COLO668 (cell line): ENCODE data around the gene GLS.
A peak's percentile ranks its signal among the peaks of the same experiment; 100 is the strongest.
"Not testable (repeated sequence)": the region's sequence is repeated elsewhere in the genome, so short reads cannot be mapped to it uniquely, and the experiment has no call there.

Source experiments
- DNase-seq: peaks from one replicate; lab custom pipeline; 2025; ENCODE audit not compliant: unreplicated experiment; lab: John Stamatoyannopoulos, UW

Gene GLS

DNA sequence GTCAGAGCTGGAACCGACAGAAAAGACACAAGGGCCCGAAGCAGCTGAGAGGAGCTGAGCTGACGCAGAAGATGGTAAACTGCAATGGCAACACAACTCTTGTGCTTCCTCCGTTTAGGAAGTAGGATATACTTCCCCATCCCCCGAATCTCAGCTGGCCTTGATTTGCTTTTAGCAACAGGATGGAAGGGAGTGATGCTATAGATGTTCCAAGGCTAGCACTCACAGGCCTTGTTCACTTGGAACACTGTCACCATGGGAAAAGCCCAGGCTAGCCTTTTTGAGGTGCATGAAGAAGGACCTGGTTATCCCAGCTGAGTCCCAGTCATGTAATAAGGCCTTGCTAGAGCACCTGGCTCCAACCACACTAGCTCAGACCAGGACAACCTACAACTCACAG lies 107.3 kb downstream of the GLS start:
- DNase-seq: no peak

DNA sequence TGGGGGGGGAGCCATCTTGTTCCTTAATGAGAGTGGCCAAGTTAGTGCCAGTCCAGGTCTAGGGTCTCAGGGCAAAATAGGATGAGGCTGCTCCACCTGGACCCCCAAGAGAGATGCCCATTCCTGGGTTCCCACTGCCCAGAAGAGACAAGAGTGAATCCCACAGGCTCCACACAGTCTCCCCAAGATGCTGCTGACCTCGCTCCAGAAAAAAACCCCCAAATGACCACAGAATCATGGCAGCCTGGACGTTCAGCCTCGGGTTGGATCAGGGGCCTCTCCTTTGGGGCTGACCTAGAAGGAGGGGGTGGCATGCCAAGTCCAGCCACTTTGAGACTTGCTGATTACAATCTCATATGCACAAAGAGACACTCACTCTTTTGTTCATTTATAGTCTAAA lies 108.3 kb downstream of the GLS start:
- no peak for DNase-seq

DNA sequence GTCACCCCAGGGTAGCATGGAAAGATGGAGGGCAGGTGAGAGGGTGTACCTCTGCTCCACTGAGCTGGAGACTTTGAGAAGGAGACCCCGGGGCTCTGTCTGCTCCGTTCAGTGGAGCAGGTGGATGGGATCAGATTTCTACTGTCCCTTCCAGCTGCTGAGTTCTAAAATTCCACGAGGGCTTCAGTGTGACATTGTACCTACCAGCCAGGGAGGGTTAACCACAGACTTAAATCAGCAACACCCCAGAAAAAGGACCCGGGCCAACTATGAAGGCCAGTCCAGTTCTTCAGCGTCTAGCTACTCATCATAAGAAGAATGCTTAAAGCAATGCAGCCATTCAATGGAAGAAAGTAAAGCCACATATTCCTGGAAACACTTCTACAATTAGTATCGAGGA lies 109.5 kb downstream of the GLS start:
- DNase-seq: no peak

DNA sequence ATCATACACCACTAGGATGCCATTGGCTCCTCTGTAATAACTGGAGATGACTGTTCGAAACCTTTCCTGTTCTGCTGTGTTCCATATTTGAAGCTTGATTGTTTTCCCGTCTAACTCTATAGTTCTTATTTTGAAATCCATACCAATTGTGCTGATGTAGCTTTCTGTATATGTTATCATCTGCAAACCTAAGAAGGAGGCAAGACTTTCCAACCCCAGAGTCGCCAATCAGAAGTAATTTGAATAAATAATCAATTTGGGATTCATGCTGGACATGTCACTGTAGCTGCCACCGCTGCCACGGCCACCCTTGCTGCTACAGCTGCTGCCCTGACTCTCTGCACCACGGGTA lies 112.6 kb downstream of the GLS start:
- DNase-seq: no peak

DNA sequence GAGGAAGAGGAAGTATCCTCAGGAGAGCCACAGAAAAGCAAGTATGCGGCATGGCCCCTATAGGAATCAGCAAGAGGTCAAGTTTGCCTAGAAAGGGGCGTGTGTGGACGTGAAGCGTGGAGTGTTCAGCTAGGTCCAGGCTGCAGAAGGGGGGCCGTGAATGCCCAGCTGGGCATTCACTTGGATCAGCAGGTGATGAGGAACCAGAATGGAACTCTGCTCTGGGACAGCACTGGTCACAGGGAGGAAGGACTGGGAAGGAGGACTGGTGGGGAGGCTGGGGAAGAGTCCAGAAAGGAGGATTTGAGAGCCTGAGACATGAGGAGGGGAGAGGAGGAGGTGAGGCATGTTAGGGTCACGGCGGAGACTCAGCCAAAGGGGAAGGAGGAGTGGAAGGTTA lies 113.5 kb downstream of the GLS start:
- no peak for DNase-seq

DNA sequence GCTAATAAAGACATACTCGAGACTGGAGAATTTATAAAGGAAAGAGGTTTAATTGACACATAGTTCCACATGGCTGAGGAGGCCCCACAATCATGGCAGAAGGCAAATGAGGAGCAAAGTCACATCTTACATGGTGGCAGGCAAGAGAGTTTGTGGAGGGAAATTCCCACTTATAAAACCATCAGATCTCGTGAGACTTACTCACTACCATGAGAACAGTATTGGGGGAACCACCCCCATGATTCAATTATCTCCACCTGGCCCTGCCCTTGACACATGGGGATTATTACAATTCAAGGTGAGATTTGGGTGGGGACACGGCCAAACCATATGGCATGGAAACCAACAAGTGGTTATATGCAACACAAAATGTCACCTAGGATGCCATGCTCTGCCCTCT lies 114.7 kb downstream of the GLS start:
- not testable (repeated sequence) for DNase-seq

DNA sequence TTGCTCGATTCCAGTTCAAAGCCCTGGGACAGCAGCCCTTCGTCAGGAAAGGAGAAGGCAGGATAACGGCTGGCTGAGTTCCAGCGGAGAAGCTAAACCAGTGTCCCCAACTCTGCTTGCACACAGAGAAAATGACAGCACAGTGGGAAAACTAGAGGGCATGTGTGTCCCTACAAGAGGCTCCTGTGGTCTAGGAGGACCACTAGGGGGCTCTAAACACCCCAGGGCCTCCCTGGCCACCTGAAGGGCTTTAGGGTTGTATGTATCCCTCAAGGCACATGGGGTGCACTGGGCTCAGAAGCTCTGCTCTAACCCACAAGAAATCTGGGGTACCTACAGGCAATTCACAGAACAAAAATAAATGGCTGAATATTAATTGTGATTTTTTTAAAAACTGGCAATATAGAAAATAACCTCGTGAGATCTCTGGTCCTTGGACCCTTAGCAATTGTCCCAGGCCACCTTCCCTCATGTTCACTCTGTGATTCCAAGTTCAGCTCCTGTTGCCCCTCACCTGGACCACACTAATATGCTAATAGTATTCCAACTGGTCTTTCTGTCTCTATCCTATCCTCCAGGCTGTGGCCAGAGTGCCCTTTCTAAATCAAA lies 115.8 kb downstream of the GLS start:
- DNase-seq: peak; percentile 29

DNA sequence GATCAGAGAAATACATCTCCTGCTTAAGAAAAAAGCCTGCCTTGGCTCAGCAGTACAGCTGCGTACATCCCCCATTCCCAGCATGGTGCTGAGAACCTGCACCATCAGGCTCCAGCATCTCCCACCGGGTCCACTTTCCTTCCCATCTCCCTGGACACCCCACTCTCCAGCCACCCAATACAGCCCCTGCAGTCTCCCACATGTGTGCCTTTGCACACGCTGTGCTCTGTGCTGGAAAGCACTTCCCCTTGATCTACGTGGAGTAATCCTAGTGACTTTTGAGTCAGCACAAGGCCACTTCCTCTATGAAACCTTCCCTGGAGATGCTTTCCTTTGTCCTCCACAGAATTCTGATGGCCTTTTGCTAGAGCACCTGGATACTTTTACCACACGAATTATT lies 116.3 kb downstream of the GLS start:
- DNase-seq: no peak

DNA sequence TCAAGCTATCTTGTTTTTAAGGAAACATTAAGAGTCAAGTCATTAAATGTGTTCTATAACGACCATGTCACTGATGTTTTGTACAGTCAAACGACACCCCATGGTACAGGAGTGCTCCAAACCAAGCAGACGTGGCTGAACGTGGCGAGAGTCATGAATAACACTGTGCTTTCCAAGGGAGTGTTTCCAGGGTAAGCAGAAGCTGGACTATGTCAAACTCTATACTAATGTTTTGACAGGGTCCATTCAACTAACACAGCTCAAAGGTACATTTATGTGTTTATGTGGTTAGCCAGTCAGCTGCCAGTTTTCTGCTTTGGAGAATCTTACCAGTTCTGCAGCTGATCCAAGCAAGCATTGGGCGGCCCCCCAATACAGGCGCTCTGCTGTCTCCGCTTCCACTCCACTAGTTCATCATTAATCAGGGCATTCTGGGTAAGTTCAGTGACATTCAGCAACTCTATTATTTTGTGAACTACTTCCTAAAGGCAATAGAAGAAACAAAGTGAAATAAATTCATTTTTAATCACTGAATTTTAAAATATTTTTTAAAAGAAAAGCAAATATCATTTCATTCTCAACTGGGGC lies 117.0 kb downstream of the GLS start:
- DNase-seq: no peak

DNA sequence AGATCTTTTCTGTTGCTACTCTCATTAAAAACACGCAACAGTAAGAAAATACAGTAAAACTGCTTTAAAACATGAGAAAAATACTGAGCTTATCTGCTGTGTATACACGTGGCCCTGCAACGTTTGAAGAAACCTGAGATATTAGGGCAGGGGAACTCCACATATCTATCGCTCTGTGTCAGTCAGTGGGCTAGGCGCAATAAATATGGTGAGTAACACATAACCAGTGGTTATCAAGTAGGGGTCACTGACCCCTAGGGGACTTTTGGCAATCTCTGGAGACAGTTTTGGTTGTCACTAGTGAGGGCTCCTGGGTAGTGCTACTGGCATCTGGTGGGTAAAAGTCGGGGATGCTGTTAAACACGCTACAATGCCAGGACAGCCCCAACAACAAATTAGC lies 118.4 kb downstream of the GLS start:
- no peak for DNase-seq

DNA sequence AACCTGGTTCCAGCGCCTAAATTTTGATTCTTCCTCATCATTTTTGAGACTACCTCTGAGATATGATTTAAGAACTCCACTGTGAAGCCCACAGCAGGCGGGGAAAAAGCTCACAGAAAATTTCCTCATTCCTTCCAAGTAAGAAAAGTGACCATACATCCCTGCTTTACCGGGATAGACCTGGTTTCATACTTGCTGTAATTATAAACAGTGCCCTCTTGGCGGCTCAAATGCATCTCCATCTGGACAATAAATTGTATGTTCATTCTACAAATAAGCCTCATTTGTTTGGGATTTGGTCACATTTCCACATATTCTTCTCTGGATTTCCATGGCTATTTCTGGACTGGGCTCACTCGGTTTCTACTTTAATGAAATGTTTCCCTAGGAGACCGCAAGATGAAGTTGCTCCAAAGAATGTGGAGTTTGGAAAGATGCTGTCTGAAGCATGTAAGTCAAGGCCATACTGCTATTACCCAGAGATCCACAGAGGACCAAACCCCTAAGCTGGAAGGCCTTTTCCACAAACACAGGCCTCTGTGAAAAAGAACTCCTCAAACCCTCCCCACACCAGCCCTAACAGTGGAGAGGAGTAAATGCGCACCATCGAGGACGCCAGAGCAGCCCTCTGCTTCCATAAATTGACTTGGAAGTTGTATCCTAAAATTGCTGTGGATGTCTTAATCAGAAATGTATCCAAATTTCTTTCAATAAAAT lies 119.5 kb downstream of the GLS start:
- DNase-seq: no peak

DNA sequence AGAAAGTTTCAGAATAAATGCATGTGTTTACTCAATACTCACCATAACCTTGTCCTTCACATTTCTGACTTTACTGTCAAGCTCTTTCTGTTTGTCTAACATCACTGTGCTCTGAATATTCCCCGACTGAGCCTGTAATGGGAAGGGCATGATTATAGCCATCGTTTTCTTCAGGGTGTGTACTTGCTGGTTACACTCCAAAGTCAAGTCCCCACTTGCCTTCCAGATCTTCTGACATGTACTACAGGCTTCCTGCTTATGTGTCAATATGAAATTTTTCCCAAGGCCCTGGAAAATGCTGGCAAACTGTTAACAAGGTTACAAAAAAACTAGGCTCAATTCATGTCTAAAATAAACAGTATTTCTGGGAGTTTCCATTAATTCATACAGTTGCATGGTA lies 120.4 kb downstream of the GLS start:
- no peak for DNase-seq

DNA sequence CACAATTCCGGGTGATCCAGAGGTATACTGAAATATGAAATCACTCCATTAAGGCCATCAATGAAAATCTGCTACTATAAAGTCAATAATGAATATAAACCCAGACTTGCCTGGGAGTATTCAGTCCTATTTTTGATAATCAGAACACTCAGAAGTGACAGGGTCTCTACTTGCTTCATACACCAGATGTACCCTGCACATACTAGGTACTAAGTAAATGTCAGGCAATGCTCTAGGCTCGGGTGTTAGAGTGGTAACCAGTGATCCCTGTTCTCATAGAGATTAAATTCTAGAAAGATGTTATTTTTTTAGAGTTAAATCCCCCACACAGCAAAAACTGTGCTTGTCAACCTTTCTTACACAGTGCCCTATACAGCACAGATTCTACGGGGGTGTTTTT lies 121.0 kb downstream of the GLS start:
- DNase-seq: no peak

DNA sequence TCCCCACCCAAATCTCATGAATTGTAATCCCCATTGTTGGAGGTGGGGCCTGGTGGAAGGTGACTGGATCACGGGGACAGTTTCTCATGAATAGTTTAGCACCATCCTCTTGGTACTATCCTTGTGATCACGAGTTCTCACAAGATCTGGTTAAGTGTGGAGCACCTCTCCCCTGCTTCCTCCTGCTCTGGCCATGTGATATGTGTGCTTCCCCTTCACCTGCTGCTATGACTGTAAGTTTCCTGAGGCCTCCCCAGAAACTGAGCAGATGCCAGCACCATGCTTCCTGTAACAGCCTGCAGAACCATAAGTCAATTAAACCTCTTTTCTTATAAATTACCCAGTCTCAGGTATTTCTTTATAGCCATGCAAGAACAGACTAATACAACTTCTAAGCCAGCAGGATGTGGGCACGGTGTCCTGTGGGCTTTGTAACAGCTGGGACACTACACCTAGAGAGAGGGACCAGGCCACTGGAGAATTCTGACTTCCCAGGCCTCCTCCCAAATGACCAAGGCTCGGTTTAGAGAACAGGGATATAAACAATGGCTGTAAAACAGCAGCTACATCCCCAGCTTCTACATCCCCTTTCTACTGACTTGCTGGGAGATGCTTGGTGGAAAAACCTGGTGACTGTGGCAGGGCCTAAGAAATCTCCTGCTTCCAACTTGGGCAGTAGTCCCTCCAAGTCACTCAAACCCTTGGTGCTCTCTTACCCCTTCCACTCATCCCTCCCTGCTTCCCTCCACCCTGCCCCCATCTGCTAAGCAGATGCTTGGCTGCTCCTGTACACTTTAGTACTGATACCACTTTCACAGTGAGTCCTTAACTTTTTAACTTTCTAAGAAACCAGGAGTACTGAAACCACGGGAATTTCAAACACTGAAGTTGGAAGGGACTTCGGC lies 123.0 kb downstream of the GLS start:
- no peak for DNase-seq

DNA sequence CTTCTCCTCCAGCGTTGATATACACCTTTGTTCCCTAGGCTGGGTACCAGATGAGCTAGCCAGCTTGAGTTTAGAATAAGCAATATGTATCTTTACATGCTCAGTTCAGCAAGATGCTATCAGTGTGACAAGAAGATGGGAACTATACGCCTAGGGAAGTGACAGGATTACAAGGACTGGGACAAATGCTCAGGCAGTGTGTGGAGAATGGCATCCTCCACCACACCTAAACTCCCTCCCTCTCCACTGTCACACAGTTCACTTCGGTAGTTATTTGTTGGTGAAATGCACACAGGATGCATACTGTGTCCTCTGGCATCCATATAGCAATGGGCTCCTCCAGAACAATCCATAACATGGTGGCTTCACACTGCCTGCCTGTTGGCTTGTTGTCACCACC lies 125.7 kb downstream of the GLS start:
- no peak for DNase-seq

DNA sequence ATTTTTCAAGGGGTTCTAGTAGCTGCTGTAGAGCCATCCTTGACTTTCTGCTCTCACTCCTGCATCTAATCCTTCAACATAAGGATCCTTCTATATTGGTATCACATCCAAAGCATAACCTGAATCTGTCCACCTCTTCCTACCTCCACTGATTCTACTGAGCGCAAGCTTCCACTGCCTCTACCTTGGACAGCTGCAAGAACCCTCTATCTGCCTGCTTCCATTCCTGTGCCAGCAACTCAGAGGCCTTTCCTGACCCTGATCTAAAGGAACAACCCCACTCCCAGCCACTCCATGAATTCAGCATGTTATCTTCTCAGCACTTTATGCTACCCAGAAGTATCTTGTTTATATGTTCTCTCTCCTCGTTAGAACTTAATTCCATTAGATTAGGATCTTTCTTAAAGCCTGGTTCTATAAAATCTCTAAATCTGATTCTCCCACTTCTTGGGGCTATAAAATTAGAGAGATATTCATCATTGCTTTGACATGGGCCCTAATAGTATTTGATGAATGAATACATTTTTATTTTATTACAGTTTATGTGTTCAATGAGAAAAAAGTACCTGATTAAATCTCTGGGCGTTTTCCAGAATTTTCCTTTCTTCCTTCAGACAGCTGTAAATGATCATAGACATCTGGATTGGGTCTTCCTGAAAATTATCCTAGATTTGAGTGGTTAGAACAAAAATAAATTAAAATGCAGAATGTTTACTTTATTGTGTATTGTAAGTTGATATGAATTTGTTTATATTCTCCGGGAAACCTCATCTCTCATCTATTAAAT lies 126.6 kb downstream of the GLS start:
- DNase-seq: no peak

DNA sequence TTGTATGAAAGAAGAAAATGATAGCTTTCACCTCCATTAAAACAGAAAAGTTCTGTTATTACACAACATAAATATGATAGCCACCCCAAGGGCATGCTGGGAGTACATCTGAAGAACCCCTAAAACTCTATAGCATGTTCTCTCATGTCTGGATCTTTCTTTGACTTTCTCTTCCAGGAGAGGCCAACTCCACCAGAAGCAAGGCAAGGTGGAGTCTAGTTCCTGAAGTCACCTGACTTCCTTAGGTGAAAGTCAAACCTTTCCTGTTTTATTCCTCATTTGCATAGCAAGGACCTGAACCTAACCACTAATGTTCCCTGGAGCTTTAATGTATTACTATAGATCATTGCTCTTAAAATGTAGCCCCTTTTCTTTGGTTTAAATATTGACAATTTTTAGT lies 127.7 kb downstream of the GLS start:
- no peak for DNase-seq

DNA sequence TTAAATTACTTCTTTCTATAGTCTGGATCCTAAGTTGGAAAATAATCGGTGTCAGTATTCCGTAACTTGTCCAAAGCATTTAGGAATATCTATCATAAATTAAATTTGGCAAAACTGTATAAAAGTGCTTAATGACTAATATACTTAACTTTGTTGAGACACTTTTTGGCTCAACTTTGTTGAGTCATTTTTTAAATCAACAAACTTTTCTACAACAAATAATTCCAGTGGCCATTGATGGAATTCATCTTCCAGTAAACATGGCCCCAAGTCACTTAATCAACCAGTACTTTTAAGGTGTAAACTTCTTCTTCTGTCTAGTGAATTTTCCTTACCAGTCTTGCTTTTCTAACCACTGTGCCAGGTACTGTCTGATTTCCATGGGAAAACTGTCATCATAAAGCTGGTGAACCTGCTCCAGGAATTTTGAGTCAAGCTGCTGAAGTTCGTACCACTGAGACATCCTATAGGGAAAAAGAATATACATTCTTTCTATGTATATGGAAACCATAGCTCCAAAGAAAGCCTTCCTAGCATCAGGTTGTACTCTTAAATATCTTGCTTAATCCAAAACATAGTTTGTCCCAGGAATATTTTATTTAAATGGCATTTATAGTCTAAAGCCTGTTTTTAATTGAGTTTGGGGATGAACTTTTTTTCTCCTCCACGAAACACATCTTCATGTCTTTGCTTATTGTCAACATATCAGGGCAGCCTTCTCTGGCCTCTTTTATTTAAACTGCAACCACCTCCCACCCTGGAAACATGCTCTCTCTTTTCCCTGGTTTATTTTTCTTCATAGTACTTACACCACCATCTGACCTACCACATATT lies 129.1 kb downstream of the GLS start:
- DNase-seq: no peak

DNA sequence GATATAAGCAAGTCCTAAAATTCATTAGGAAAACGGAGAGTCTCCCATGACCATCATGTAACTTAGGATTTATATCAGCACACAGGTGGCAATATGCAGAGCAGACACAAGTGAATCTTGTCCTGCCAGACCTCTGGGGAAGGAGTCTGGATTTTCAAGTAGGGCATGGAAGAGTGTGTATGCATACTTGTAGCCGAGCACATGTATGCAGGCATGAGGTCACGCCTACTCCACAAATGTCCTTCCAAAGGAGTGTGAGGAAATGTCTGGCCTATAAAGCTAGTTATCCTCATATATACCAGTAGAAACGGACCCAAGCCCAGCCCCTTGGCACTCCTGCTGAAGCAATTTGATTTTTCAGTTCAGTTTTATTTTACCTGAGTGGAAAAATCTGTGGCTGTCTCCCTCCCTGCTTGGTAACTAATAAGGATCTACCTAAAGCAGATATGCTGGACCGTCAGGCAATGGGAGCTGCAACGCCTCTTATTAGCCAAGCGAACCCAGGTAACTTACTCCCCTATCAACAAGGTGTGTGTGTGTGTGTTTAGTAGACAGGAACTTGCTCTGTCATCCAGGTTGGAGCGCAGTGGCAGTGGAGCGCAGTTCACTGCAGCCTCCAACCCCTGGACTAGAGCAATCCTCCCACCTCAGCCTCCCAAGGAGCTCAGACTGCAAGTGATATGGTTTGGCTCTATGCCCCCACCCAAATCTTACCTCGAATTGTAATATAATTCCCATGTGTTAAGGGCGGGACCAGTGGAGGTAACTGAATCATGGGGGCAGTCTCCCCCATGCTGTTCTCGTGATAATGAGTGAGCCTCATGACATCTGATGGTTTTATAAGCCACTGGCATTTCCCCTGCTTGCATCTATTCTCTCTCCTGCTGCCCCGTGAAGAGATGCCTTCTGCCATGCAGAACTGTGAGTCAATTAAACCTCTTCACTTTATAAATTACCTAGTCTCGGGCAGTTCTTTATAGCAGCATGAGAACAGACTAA lies 130.6 kb downstream of the GLS start:
- DNase-seq: no peak
